Peyer's patch (tissue), 4 donors: ENCODE results near the gene MMP10.

Source experiments
- POLR2A ChIP-seq, 2 donors: fragments of 450-650 bp; IDR thresholded peaks; one replicate each; pipeline ENCODE4 v1.5.1; 2017; ENCODE audit warnings: antibody characterized with exemption in 2 of 2, mild to moderate bottlenecking in 2 of 2, moderate library complexity in 2 of 2
- TF ChIP-seq, protein P1 (sequence below), 6 experiments: fragments of 450-650 bp in 4 of 6; fragments of 200-600 bp in 2 of 6; sonication (generic) in 1 of 6; IDR thresholded peaks; one replicate each; pipeline ENCODE4 v1.5.1; 2017 to 2019; ENCODE audit warnings: antibody characterized with exemption in 6 of 6, mild to moderate bottlenecking in 3 of 6, moderate library complexity in 1 of 6

GRCh38 chr11:102757823-102758549 is 22.4 kb downstream of the MMP10 start:
- TF ChIP-seq, protein P1, sequence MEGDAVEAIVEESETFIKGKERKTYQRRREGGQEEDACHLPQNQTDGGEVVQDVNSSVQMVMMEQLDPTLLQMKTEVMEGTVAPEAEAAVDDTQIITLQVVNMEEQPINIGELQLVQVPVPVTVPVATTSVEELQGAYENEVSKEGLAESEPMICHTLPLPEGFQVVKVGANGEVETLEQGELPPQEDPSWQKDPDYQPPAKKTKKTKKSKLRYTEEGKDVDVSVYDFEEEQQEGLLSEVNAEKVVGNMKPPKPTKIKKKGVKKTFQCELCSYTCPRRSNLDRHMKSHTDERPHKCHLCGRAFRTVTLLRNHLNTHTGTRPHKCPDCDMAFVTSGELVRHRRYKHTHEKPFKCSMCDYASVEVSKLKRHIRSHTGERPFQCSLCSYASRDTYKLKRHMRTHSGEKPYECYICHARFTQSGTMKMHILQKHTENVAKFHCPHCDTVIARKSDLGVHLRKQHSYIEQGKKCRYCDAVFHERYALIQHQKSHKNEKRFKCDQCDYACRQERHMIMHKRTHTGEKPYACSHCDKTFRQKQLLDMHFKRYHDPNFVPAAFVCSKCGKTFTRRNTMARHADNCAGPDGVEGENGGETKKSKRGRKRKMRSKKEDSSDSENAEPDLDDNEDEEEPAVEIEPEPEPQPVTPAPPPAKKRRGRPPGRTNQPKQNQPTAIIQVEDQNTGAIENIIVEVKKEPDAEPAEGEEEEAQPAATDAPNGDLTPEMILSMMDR (IDR thresholded peaks at IDR 0.05) = no peak
- TF ChIP-seq POLR2A (IDR thresholded peaks at IDR 0.05) = no peak
